Astrocyte of the spinal cord (primary cell): Measurements from ENCODE around the gene NYNRIN.

Source experiments
- DNase-seq: peaks from one replicate; pipeline ENCODE4 v3.0.0; 2011; ENCODE audit warnings: low read depth, low spot score
- H3K4me3 ChIP-seq: 2 replicates; pipeline ENCODE4 v1.5.1; 2011; ENCODE audit warnings: low read depth, mild to moderate bottlenecking, low read length, moderate library complexity
- CTCF ChIP-seq: IDR thresholded peaks from 2 replicates; pipeline ENCODE4 v1.5.1; 2012; ENCODE audit warnings: low read depth, mild to moderate bottlenecking, low read length, inconsistent platforms
- in situ Hi-C: cut with HindIII; loops from 2 replicates; pipeline ENCODE4 v1.10.0; 2017; ENCODE audit warnings: low sequenced_read_pairs

NYNRIN gene

GRCh38 chr14:24408764-24409163 lies 10.0 kb downstream of the NYNRIN start:
- in situ Hi-C loops, result no loop called here
- TF ChIP-seq CTCF, result no peak
- no peak for DNase-seq
- no peak overlapping the region for H3K4me3 ChIP-seq

GRCh38 chr14:24409192-24409591 lies 10.4 kb downstream of the NYNRIN start:
- no peak for DNase-seq
- in situ Hi-C loops, result no loop called here
- no peak for TF ChIP-seq CTCF
- no peak overlapping the region for H3K4me3 ChIP-seq

- no peak for TF ChIP-seq CTCF
- no peak overlapping the region for H3K4me3 ChIP-seq
- DNase-seq, result no peak
- in situ Hi-C loops, result no loop called here
Observed at GRCh38 chr14:24409956-24410355, 11.2 kb downstream of the NYNRIN start.

- peak; percentile 82 for TF ChIP-seq CTCF
- in situ Hi-C loops, result no loop called here
- DNase-seq, result peak; percentile 54
- no peak overlapping the region for H3K4me3 ChIP-seq
Observed at GRCh38 chr14:24411443-24412389, 12.9 kb downstream of the NYNRIN start.

GRCh38 chr14:24414077-24414476 lies 15.3 kb downstream of the NYNRIN start:
- TF ChIP-seq CTCF, result no peak
- DNase-seq, result no peak
- no peak overlapping the region for H3K4me3 ChIP-seq
- in situ Hi-C loops, result no loop called here

GRCh38 chr14:24414732-24415420 lies 16.1 kb downstream of the NYNRIN start:
- H3K4me3 ChIP-seq, result no peak overlapping the region
- TF ChIP-seq CTCF, result no peak
- DNase-seq, result no peak
- in situ Hi-C loops, result no loop called here
